Hepatocyte (in vitro differentiated cells): ENCODE measurements around the gene RPL36AL. TPM values are rescaled to one million over a fixed set of nuclear protein-coding genes. Genes with fewer than 3 reads are reported as not detected.
A peak's percentile ranks its signal among the peaks of the same experiment; 100 is the strongest.

Experiments
- DNase-seq: peaks from one replicate; pipeline ENCODE4 v3.0.0-alpha.2; 2016; ENCODE audit warnings: low spot score
- H2AFZ ChIP-seq: fragments of 200-600 bp; sonication (generic); 2 replicates; pipeline ENCODE4 v1.6.0; 2016; ENCODE audit warnings: antibody characterized with exemption, mild to moderate bottlenecking
- H3K27ac ChIP-seq: fragments of 200-600 bp; sonication (generic); 2 replicates; pipeline ENCODE4 v1.5.1; 2016; ENCODE audit warnings: mild to moderate bottlenecking
- H3K27me3 ChIP-seq: fragments of 200-600 bp; sonication (generic); 2 replicates; pipeline ENCODE4 v1.6.1; 2016
- H3K36me3 ChIP-seq: fragments of 200-600 bp; sonication (generic); replicated peaks from 2 replicates; pipeline ENCODE4 v1.5.1; 2016; ENCODE audit warnings: low read depth; ENCODE audit not compliant: insufficient read depth
- H3K4me1 ChIP-seq: fragments of 200-600 bp; sonication (generic); 2 replicates; pipeline ENCODE4 v1.5.1; 2016; ENCODE audit warnings: mild to moderate bottlenecking, moderate library complexity; ENCODE audit not compliant: insufficient read depth
- H3K4me2 ChIP-seq: fragments of 200-600 bp; sonication (generic); 2 replicates; pipeline ENCODE4 v1.6.0; 2016
- H3K4me3 ChIP-seq: fragments of 200-600 bp; sonication (generic); 2 replicates; pipeline ENCODE4 v1.5.1; 2016; ENCODE audit warnings: mild to moderate bottlenecking
- H3K79me2 ChIP-seq: fragments of 200-600 bp; sonication (generic); 2 replicates; pipeline ENCODE4 v1.6.0; 2017; ENCODE audit warnings: mild to moderate bottlenecking
- H3K9me2 ChIP-seq: fragments of 200-600 bp; sonication (generic); replicated peaks from 2 replicates; pipeline ENCODE4 v1.6.0; 2017; ENCODE audit warnings: mild to moderate bottlenecking; ENCODE audit not compliant: insufficient read depth
- H3K9me3 ChIP-seq: fragments of 200-600 bp; sonication (generic); 2 replicates; pipeline ENCODE4 v1.5.1; 2016; ENCODE audit warnings: low read depth, mild to moderate bottlenecking
- H4K20me1 ChIP-seq: fragments of 200-600 bp; sonication (generic); 2 replicates; pipeline ENCODE4 v1.6.0; 2016; ENCODE audit warnings: mild to moderate bottlenecking; ENCODE audit not compliant: insufficient read depth, poor library complexity, severe bottlenecking
- CTCF ChIP-seq: fragments of 200-600 bp; sonication (generic); IDR thresholded peaks from 2 replicates; pipeline ENCODE4 v1.5.1; 2016; ENCODE audit warnings: antibody characterized with exemption, mild to moderate bottlenecking; ENCODE audit not compliant: poor library complexity
- EZH2 ChIP-seq: fragments of 200-600 bp; sonication (generic); IDR thresholded peaks from 2 replicates; pipeline ENCODE4 v1.6.1; 2016; ENCODE audit warnings: antibody characterized with exemption, mild to moderate bottlenecking, borderline replicate concordance
- EZH2phosphoT487 ChIP-seq: fragments of 200-600 bp; sonication (generic); IDR thresholded peaks from one replicate; pipeline ENCODE4 v1.6.1; 2018; ENCODE audit warnings: antibody characterized with exemption, mild to moderate bottlenecking, low read depth, moderate library complexity; ENCODE audit not compliant: unreplicated experiment, severe bottlenecking
- WGBS: methylation state at CpG from one replicate; pipeline ENCODE4 v1.1.6; 2016; ENCODE audit warnings: low lambda C conversion rate; ENCODE audit errors: missing lambda C conversion rate; 5-methylcytosine and 5-hydroxymethylcytosine counted together
- polyA plus RNA-seq: library from polyadenylated mRNA; unstranded; fragments of >200 nt; fragmentation: Nextera tagmentation; extraction: Ambion mirVana; gene quantifications from 2 replicates; pipeline ENCODE4 v1.2.1, GENCODE V29; 2016
- total RNA-seq: library from RNA; depleted of rRNA; stranded (reverse); fragments of >200 nt; gene quantifications from 2 replicates; pipeline ENCODE4 v1.2.3, GENCODE V29; 2014

Gene RPL36AL
- total and polyA plus RNA-seq, 2 experiments from 2014 or later: 208 to 277 TPM

- H3K9me3 ChIP-seq: no peaks in the 10 kb centered on the region
- H2AFZ ChIP-seq: peak within 1 kb of the TSS; percentile 72
- no peaks in the 10 kb centered on the region for H3K36me3 ChIP-seq
- 2% methylated on average over 78 of the region's 80 CpGs for WGBS
- peaks cover 11% of the 10 kb centered on the region for H4K20me1 ChIP-seq
- peak within 1 kb of the TSS; percentile 93 for H3K27ac ChIP-seq
- H3K79me2 ChIP-seq: peaks cover 76% of the 10 kb centered on the region
- TF ChIP-seq EZH2 (no peak), CTCF (no peak), EZH2phosphoT487 (no peak)
- H3K27me3 ChIP-seq: no peaks in the 10 kb centered on the region
- peak; percentile 83 for DNase-seq
- peak within 1 kb of the TSS; percentile 87 for H3K4me3 ChIP-seq
- H3K4me2 ChIP-seq: peak within 1 kb of the TSS; percentile 97
- H3K9me2 ChIP-seq: no peaks in the 10 kb centered on the region
- peaks cover 11% of the 10 kb centered on the region for H3K4me1 ChIP-seq
Measured at GRCh38 chr14:49634547-49635334, 14.3 kb upstream of the RPL36AL start, which contains the start of gene DNAAF2. Gene DNAAF2, minus strand, starts transcription at chr14:49635244. Its CDS starts 95 bp downstream, at chr14:49635149.

- H3K79me2 ChIP-seq: peaks cover 76% of the 10 kb centered on the region
- peak; percentile 95 for TF ChIP-seq CTCF
- no peak for TF ChIP-seq EZH2
- H3K27ac ChIP-seq: peak overlapping the region; percentile 93
- WGBS: under 1% methylated on average over 87 of the region's 101 CpGs
- peak overlapping the region; percentile 72 for H2AFZ ChIP-seq
- H3K4me3 ChIP-seq: peak overlapping the region; percentile 87
- H3K27me3 ChIP-seq: no peaks in the 10 kb centered on the region
- no peaks in the 10 kb centered on the region for H3K36me3 ChIP-seq
- H3K9me3 ChIP-seq: no peaks in the 10 kb centered on the region
- H3K4me2 ChIP-seq: peak overlapping the region; percentile 97
- H3K9me2 ChIP-seq: no peaks in the 10 kb centered on the region
- H4K20me1 ChIP-seq: peaks cover 11% of the 10 kb centered on the region
- peaks cover 11% of the 10 kb centered on the region for H3K4me1 ChIP-seq
- DNase-seq: peak; percentile 98
Measured at GRCh38 chr14:49633640-49634546, 13.5 kb upstream of the RPL36AL start.

- Histone ChIP-seq H3K4me3 (no peak overlapping the region), H3K27ac (peak overlapping the region; percentile 26), H3K4me1 (peaks cover 21% of the 10 kb centered on the region), H3K27me3 (no peaks in the 10 kb centered on the region), H2AFZ (no peak overlapping the region), H3K79me2 (peaks cover 73% of the 10 kb centered on the region), H3K9me3 (no peaks in the 10 kb centered on the region), H3K36me3 (peaks cover 4% of the 10 kb centered on the region), H3K4me2 (peak overlapping the region; percentile 95), H4K20me1 (peaks cover 20% of the 10 kb centered on the region), H3K9me2 (no peaks in the 10 kb centered on the region)
- 72% methylated on average over 6 of the region's 6 CpGs for WGBS
- peak; percentile 13 for DNase-seq
- TF ChIP-seq EZH2phosphoT487 (no peak), EZH2 (no peak), CTCF (no peak)
Measured at GRCh38 chr14:49623941-49624839, 3.8 kb upstream of the RPL36AL start.
